ENCODE results near the gene CREB5. TPM values are rescaled to one million over a fixed set of nuclear protein-coding genes. Genes with fewer than 3 reads are reported as not detected.

CREB5 gene
- total and polyA plus RNA-seq, 2 of the 8 experiments (the other 6 are each of a cell fraction or from before 2014, with no cell fraction given), result 2.4 to 2.7 TPM

- TF ChIP-seq CHD7 (IDR thresholded peaks at IDR 0.05; ENCODE audit: insufficient replicate concordance, low read length) (no peak), EP300 (IDR thresholded peaks at IDR 0.05; ENCODE audit: borderline replicate concordance in 1 of 2, low read depth in 2 of 2, low read length in 2 of 2) (no peak), SP1 (IDR thresholded peaks at IDR 0.05; ENCODE audit: low read depth, low read length) (no peak), SAP30 (IDR thresholded peaks at IDR 0.05; ENCODE audit: insufficient read depth, insufficient replicate concordance, low read length) (no peak), RBBP5 (IDR thresholded peaks at IDR 0.05; ENCODE audit: borderline replicate concordance, low read depth, low read length) (no peak)
Measured at GRCh38 chr7:28493477-28493876, 81.2 kb downstream of the CREB5 start (continued).
